Breast epithelium (tissue), 3 donors: ENCODE measurements around the gene TCF7L1.

Experiments used
- POLR2A ChIP-seq: fragments of 450-650 bp; IDR thresholded peaks from one replicate; pipeline ENCODE4 v1.6.1; 2016; ENCODE audit warnings: antibody characterized with exemption, mild to moderate bottlenecking, moderate library complexity
- TF ChIP-seq, protein P1 (sequence below), 3 donors: fragments of 450-650 bp; IDR thresholded peaks; one replicate each; pipeline ENCODE4 v1.5.1; 2016 to 2017; ENCODE audit warnings: antibody characterized with exemption in 3 of 3, mild to moderate bottlenecking in 3 of 3, moderate library complexity in 3 of 3

DNA sequence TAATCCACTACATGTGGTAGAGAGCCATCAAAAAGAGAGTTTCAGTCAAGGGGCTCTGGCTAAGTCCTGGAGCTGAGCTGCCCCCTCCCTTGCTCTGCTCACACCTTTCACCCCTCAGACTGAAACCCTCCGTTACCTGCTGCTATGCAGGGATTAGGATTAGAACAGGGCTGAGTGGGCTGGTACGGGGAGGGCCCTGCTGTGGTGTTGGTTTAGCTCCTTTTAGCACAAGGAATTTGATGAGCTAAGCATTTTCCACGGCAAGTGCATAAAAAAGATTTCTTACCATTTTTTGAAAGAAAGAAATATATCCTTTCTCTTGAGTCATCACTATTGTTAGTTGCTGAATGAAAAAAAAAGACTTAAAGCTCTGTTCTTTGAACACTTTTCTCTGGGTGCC is 46.3 kb downstream of the TCF7L1 start:
- TF ChIP-seq, protein P1, sequence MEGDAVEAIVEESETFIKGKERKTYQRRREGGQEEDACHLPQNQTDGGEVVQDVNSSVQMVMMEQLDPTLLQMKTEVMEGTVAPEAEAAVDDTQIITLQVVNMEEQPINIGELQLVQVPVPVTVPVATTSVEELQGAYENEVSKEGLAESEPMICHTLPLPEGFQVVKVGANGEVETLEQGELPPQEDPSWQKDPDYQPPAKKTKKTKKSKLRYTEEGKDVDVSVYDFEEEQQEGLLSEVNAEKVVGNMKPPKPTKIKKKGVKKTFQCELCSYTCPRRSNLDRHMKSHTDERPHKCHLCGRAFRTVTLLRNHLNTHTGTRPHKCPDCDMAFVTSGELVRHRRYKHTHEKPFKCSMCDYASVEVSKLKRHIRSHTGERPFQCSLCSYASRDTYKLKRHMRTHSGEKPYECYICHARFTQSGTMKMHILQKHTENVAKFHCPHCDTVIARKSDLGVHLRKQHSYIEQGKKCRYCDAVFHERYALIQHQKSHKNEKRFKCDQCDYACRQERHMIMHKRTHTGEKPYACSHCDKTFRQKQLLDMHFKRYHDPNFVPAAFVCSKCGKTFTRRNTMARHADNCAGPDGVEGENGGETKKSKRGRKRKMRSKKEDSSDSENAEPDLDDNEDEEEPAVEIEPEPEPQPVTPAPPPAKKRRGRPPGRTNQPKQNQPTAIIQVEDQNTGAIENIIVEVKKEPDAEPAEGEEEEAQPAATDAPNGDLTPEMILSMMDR (IDR thresholded peaks at IDR 0.05): no peak
- TF ChIP-seq POLR2A: no peak
